IMR-90 (cell line): ENCODE results near the gene SMCO4. TPM values are rescaled to one million over a fixed set of nuclear protein-coding genes. Genes with fewer than 3 reads are reported as not detected.
"Not testable (repeated sequence)": the region's sequence is repeated elsewhere in the genome, so short reads cannot be mapped to it uniquely, and the experiment has no call there.

Experiments
- ATAC-seq: fragments of 200-7000 bp; cut with Tn5 transposase; 2 replicates; pipeline ENCODE4 v1.9.1; 2020; ENCODE audit warnings: low read depth, mild to moderate bottlenecking, moderate library complexity
- BruUV-seq: library from RNA; stranded (reverse); fragments of 400-500 nt; replicated peaks from 2 replicates; lab custom pipeline; 2021; lab: Mats Ljungman, UMichigan
- CTCF ChIA-PET: fragments of 300-600 bp; formaldehyde crosslinking; extraction: SDS; loops from one replicate; lab custom pipeline; 2021; ENCODE audit warnings: antibody characterized with exemption; lab: Yijun Ruan, JAX
- POLR2A ChIA-PET: fragments of 300-600 bp; sonication (Branson Sonifier 250); formaldehyde crosslinking; loops from one replicate; lab custom pipeline; 2022; ENCODE audit warnings: antibody characterized with exemption; ENCODE audit not compliant: unreplicated experiment; lab: Charles Lee
- DNase-seq: peaks from one replicate; pipeline ENCODE4 v3.0.0; 2013
- H2AFZ ChIP-seq: replicated peaks from 2 replicates; pipeline ENCODE3; 2013; ENCODE audit warnings: low read length, mild to moderate bottlenecking; ENCODE audit not compliant: poor library complexity
- H2AK5ac ChIP-seq: 2 replicates; pipeline ENCODE4 v1.6.1; 2013; ENCODE audit warnings: low read depth, low read length, inconsistent platforms
- H2AK9ac ChIP-seq: replicated peaks from 2 replicates; pipeline ENCODE3; 2013; ENCODE audit warnings: mild to moderate bottlenecking, low read depth, low read length, moderate library complexity; ENCODE audit not compliant: poor library complexity
- H2BK120ac ChIP-seq: 2 replicates; pipeline ENCODE4 v1.6.1; 2013; ENCODE audit warnings: low read depth, low read length, inconsistent platforms
- H2BK15ac ChIP-seq: 3 replicates; pipeline ENCODE4 v1.6.1; 2013; ENCODE audit warnings: low read depth, low read length, inconsistent platforms
- H2BK20ac ChIP-seq: 2 replicates; pipeline ENCODE4 v1.6.1; 2013; ENCODE audit warnings: low read depth, mild to moderate bottlenecking, inconsistent platforms, low read length, moderate library complexity
- H2BK5ac ChIP-seq: 2 replicates; pipeline ENCODE4 v1.6.1; 2013; ENCODE audit warnings: mild to moderate bottlenecking, low read depth, low read length, inconsistent platforms; ENCODE audit not compliant: poor library complexity, severe bottlenecking
- H3K14ac ChIP-seq: replicated peaks from 2 replicates; pipeline ENCODE4 v1.6.1; 2013; ENCODE audit warnings: low read depth, low read length, inconsistent platforms
- H3K18ac ChIP-seq: 2 replicates; pipeline ENCODE4 v1.6.1; 2013; ENCODE audit warnings: low read depth, low read length, control low read depth
- H3K23ac ChIP-seq: 2 replicates; pipeline ENCODE4 v1.6.1; 2013; ENCODE audit warnings: low read depth, low read length, inconsistent platforms
- H3K27ac ChIP-seq: 2 replicates; pipeline ENCODE4 v1.5.1; 2013; ENCODE audit warnings: mild to moderate bottlenecking, control low read depth, low read length; ENCODE audit not compliant: insufficient read depth
- H3K27me3 ChIP-seq: 2 replicates; pipeline ENCODE4 v1.6.1; 2013; ENCODE audit warnings: low read length; ENCODE audit not compliant: control insufficient read depth, insufficient read depth
- H3K36me3 ChIP-seq: 2 replicates; pipeline ENCODE4 v1.6.1; 2013; ENCODE audit warnings: low read length, mixed read lengths; ENCODE audit not compliant: control insufficient read depth, insufficient read depth
- H3K4ac ChIP-seq: 2 replicates; pipeline ENCODE4 v1.6.1; 2013; ENCODE audit warnings: low read depth, low read length, inconsistent platforms
- H3K4me1 ChIP-seq: 2 replicates; pipeline ENCODE4 v1.6.1; 2013; ENCODE audit warnings: low read length, mixed read lengths; ENCODE audit not compliant: control insufficient read depth, insufficient read depth
- H3K4me2 ChIP-seq: 2 replicates; pipeline ENCODE4 v1.6.1; 2013; ENCODE audit warnings: low read depth, mild to moderate bottlenecking, control low read depth, low read length, moderate library complexity
- H3K4me3 ChIP-seq: 2 replicates; pipeline ENCODE4 v1.5.1; 2013; ENCODE audit warnings: low read depth, mild to moderate bottlenecking, control low read depth, low read length, moderate library complexity; ENCODE audit not compliant: insufficient read depth
- H3K56ac ChIP-seq: 2 replicates; pipeline ENCODE4 v1.6.1; 2013; ENCODE audit warnings: low read length, inconsistent platforms; ENCODE audit not compliant: insufficient read depth; ENCODE audit errors: extremely low read depth
- H3K79me1 ChIP-seq, 2 experiments: 2 replicates each; pipeline ENCODE4 v1.6.1; 2013; ENCODE audit warnings: low read length in 2 of 2, inconsistent platforms in 1 of 2, low read depth in 1 of 2
- H3K9ac ChIP-seq: 2 replicates; pipeline ENCODE4 v1.6.1; 2013; ENCODE audit warnings: low read depth, low read length, control low read depth
- H3K9me1 ChIP-seq: 2 replicates; pipeline ENCODE4 v1.6.1; 2013; ENCODE audit warnings: low read length, inconsistent platforms; ENCODE audit not compliant: insufficient read depth
- H3K9me3 ChIP-seq: 2 replicates; pipeline ENCODE4 v1.6.1; 2013; ENCODE audit warnings: low read length; ENCODE audit not compliant: control insufficient read depth, insufficient read depth
- H4K20me1 ChIP-seq: 2 replicates; pipeline ENCODE4 v1.6.1; 2013; ENCODE audit warnings: low read length, inconsistent platforms; ENCODE audit not compliant: insufficient read depth
- H4K5ac ChIP-seq: 2 replicates; pipeline ENCODE4 v1.6.1; 2013; ENCODE audit warnings: mild to moderate bottlenecking, low read depth, low read length, control low read depth
- H4K8ac ChIP-seq, 2 experiments: 2 replicates each; pipeline ENCODE4 v1.6.1; 2013; ENCODE audit warnings: low read depth in 2 of 2, low read length in 2 of 2, control low read depth in 1 of 2, inconsistent platforms in 1 of 2
- H4K91ac ChIP-seq: 2 replicates; pipeline ENCODE4 v1.6.1; 2013; ENCODE audit warnings: low read depth, low read length, inconsistent platforms; ENCODE audit not compliant: insufficient read depth
- WGBS, 2 experiments: methylation state at CpG; one replicate each; pipeline versions ENCODE4 v1.1.5 to v1.1.7; 2013; ENCODE audit warnings: missing lambda C conversion rate in 2 of 2; ENCODE audit not compliant: insufficient read length in 1 of 2; ENCODE audit errors: extremely low coverage in 2 of 2; 5-methylcytosine and 5-hydroxymethylcytosine counted together
- dilution Hi-C: fragments of 300-500 bp; cut with HindIII; formaldehyde crosslinking; loops from one replicate; pipeline ENCODE4 v1.14.3; 2018; ENCODE audit warnings: low sequenced_read_pairs; ENCODE audit not compliant: unreplicated experiment
- in situ Hi-C: fragments of 300-500 bp; cut with MboI; formaldehyde crosslinking; loops from 3 replicates; pipeline ENCODE4 v1.14.3; 2019; ENCODE audit warnings: low sequenced_read_pairs, inconsistent platforms, mixed read lengths
- intact Hi-C: fragments of 100-400 bp; cut with micrococcal nuclease; formaldehyde crosslinking; loops from 2 replicates; pipeline ENCODE4 v1.10.0; 2022
- polyA plus RNA-seq, 3 experiments: library from polyadenylated mRNA; depleted of rRNA; stranded (reverse); fragments of >200 nt; gene quantifications; 2 replicates each; pipeline ENCODE4 v1.2.3, GENCODE V29; 2012; ENCODE audit warnings: low replicate concordance in 1 of 3
- total RNA-seq: library from RNA; depleted of rRNA; stranded (reverse); fragments of >200 nt; gene quantifications from 2 replicates; pipeline ENCODE4 v1.2.3, GENCODE V29; 2012

SMCO4 gene
- total and polyA plus RNA-seq, 2 of the 4 experiments (the other 2 are of a cell fraction), result 2.2 to 17.7 TPM

DNA sequence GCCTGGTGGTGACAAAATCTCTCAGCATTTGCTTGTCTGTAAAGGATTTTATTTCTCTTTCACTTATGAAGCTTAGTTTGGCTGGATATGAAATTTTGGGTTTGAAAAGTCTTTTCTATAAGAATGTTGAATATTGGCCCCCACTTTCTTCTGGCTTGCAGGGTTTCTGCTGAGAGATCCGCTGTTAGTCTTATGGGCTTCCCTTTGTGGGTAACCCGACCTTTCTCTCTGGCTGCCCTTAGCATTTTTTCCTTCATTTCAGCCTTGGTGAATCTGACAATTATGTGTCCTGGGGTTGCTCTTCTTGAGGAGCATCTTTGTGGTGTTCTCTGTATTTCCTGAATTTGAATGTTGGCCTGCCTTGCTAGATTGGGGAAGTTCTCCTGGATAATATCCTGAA, 100.0 kb downstream of the SMCO4 start:
- H3K23ac ChIP-seq, H3K4me3 ChIP-seq, H3K36me3 ChIP-seq, H4K91ac ChIP-seq, CTCF ChIA-PET, H3K4ac ChIP-seq, H2AK9ac ChIP-seq, H4K5ac ChIP-seq, H3K4me1 ChIP-seq, BruUV-seq, H3K18ac ChIP-seq, H4K8ac ChIP-seq, H2BK20ac ChIP-seq, H3K27ac ChIP-seq, H3K79me1 ChIP-seq, POLR2A ChIA-PET, H3K9me3 ChIP-seq, H3K9ac ChIP-seq, H4K20me1 ChIP-seq, H3K9me1 ChIP-seq, H2BK120ac ChIP-seq, dilution Hi-C loops, H3K14ac ChIP-seq, H2BK5ac ChIP-seq, H2AK5ac ChIP-seq, H3K4me2 ChIP-seq, ATAC-seq, H2BK15ac ChIP-seq, intact Hi-C loops, H3K56ac ChIP-seq, H3K27me3 ChIP-seq, in situ Hi-C loops, H2AFZ ChIP-seq, DNase-seq: not testable (repeated sequence)
- WGBS, 2 experiments, result no CpG with 5 or more reads among the region's 2 CpGs
